GM18873 (cell line): ENCODE measurements around the gene ZBTB17.
"Not testable (repeated sequence)": the region's sequence is repeated elsewhere in the genome, so short reads cannot be mapped to it uniquely, and the experiment has no call there.

Experiments used
- ATAC-seq: cut with Tn5 transposase; IDR thresholded peaks from one replicate; pipeline ENCODE4 v1.9.1; 2021; ENCODE audit warnings: mild to moderate bottlenecking, moderate library complexity, moderate number of reproducible peaks; ENCODE audit not compliant: unreplicated experiment, low FRiP score

Gene ZBTB17

DNA sequence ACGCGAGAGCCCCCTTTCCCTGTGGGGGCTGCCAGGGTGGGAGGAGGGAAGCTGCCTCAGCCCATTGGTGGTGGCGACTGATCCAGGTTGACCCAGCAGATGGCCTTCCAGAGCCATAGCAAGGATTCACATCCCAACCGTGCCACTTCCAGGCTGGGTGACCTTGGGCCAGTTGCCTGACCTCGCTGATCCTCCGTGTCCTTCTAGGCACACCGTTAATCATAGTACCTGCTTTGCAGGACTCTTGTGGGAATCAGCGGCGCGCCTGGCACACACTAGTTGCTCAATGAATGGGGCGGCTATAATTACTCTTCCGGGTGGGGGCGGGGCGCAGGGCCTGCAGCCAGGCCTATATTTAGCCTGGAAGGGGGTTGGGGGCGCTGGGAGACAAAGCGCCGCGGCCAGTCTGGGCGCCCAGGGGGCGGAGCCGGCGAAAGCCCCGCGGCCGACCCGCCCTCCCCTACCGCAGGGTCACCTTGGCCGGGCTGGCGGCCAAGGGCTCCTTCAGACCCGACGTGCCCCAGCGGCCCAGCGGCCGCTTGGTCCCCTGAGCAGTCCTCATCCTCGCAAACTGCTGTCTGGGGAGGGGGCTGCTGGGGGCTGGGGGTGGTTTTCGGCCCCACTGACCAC lies 36.8 kb upstream of the ZBTB17 start:
- no peak for ATAC-seq

GRCh38 chr1:16011936-16012589 lies 36.2 kb upstream of the ZBTB17 start:
- no peak for ATAC-seq

GRCh38 chr1:16010837-16011236 lies 34.9 kb upstream of the ZBTB17 start:
- ATAC-seq = no peak

GRCh38 chr1:16009678-16010077 lies 33.8 kb upstream of the ZBTB17 start:
- ATAC-seq = no peak

DNA sequence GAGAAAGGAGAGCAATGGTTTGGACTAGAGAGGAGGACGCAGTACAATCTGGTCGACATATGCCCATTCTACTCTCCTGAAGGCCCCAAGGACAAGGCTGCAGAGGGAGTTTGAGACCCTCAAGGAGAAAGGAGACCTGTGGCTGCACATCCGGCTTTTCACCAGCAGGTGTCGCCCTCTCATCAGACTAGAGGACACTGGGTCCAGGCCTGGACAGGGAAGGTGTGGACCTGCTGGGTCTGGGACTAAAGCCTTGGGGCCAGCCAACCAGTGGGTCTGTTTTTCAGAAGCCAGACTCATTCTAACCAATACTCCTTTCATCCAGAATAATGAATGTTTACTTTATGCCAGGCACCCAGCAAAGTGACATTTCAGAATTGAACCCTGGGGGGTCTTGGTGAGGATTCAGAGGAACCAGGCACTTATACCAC lies 33.1 kb upstream of the ZBTB17 start:
- no peak for ATAC-seq

GRCh38 chr1:16007671-16008341 lies 31.9 kb upstream of the ZBTB17 start:
- ATAC-seq = no peak

DNA sequence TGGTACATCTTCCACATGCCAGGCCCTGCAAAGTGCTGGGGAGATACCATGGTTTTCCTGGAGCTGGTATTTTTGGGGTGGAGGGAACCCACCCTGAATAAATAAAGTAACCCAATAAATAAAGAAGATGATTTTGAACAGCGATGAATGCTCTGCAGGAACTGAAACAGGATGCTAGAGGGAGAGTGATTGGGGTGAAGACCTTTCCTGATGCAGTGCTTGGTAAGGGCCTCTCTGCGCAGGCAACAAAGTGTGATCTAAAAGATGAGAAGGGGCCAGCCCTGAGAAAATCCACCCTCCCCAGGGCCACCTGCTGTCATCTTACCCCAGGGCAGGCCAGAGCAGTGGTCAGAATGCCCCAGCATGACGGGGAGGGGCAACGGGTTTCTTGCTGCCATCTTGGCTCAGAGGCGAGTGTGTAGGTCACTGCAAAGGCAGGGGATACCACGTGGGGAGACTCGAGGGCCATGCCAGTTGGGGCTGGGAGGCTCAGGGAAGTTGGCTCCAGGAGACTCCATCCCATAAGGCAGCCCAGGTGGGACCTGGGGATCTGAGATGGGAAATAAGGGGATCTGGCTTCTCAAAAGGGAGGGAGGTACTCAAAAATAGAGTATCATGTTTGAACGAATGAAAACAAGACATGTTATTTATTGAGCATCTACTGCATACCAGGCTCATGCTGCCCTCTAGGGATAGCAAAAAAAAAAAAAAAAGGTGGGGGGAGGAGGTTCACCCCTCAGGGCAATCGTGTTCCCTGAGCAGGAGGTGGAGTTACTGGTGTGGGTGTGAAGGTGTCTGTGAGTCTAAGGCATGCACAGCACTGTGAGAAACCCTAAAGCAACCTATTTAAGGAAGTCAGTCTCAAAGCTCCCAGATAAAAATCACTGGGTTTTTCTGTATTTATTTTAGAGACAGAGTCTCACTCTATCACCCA lies 30.9 kb upstream of the ZBTB17 start:
- ATAC-seq = no peak

DNA sequence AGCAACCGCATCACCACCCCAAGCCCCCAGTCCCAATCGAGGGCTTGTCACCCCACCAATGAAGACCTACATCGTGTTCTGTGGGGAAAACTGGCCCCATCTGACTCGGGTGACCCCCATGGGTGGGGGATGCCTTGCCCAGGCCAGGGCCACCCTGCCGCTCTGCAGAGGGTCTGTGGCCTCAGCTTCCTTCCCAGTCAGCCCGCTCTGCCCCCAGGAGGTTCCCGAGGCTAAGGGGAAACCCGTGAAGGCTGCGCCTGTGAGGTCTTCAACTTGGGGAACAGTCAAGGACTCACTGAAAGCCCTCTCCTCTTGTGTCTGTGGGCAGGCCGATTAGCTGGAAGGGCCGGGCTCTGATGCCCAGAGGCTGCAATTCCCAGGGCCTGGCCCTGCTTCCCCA lies 30.1 kb upstream of the ZBTB17 start:
- no peak for ATAC-seq

DNA sequence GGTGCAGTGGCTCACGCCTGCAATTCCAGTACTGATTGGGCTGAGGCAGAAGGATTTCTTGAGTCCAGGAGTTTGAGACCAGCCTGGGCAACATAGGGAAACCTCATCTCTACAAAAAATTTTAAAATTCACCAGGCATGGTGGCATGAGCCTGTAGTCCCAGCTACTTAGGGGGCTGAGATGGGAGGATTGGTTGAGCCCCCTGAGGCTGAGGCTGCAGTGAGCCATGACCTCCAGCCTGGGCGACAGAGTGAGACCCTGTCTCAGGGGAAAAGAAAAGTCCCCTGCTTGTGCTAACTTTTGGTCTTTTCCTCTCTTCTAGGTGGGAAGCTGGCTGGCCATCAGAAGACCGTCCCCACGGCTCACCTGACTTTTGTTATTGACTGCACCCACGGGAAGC lies 29.7 kb upstream of the ZBTB17 start:
- ATAC-seq = no peak

DNA sequence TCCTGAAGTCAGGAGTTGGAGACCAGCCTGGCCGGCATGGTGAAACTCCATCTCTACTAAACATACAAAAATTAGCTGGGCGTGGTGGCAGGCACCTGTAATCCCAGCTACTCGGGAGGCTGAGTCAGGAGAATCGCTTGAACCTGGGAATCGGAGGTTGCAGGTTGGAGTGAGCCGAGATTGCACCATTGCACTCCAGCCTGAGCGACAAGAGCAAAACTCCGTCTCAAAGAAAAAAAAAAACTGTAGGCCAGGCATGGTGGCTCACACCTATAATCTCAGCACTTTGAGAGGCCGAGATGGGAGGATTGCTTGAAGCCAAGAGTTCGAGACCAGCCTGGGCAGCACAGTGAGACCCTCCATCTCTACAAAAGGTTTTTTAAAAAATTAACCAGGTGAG lies 25.4 kb upstream of the ZBTB17 start:
- not testable (repeated sequence) for ATAC-seq

- no peak for ATAC-seq
These were observed 23.0 kb upstream of the ZBTB17 start for GRCh38 chr1:15998929-15999328.

GRCh38 chr1:15997637-15998280 lies 21.9 kb upstream of the ZBTB17 start:
- ATAC-seq = no peak

DNA sequence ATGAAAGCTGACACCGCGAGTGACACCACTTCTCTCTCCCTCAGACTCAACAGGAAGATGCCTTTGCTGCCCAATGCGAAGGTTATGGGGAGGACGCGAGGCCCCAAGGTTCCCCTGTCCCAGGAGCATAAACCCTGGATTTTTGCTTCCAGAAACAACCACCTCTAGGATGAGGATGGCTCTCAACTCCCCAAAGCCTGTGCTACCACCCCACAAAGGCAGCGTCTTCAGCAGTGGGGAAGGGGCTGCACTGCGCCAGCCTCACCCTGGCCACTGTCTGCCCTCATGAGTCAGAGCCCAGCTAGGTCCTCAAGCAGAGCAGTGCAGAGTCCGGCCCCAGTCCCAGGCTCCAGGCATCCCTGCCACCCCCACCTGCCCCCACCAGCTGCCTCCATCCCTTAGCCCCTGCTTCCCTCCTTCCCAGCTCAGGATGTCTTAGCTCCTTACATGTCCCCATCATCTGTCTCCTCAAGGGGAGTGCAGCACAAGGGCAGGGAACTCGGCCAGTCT lies 21.2 kb upstream of the ZBTB17 start:
- no peak for ATAC-seq

- no peak for ATAC-seq
These were observed 18.9 kb upstream of the ZBTB17 start for GRCh38 chr1:15994590-15995351.

DNA sequence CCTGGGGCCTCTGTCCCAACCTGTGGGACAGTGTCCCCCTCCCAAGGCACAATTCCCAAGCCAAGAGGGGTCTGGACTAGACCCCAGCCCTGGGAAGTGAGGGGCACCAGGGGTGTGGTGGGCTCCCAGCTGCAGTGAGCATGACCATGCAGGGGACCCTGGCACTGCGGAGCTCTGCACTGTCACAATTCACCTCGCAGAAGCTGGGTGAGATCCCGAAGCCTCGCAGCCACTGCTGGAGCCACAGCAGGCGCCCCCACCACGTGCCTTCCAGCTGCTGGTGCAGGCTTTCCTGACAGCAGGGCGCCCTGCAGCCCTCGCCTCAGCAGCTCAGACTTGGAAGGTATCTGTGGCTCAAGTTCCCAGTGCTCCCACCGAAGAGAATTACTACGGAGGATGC lies 18.2 kb upstream of the ZBTB17 start:
- no peak for ATAC-seq

GRCh38 chr1:15993666-15994065 lies 17.8 kb upstream of the ZBTB17 start:
- ATAC-seq = no peak

DNA sequence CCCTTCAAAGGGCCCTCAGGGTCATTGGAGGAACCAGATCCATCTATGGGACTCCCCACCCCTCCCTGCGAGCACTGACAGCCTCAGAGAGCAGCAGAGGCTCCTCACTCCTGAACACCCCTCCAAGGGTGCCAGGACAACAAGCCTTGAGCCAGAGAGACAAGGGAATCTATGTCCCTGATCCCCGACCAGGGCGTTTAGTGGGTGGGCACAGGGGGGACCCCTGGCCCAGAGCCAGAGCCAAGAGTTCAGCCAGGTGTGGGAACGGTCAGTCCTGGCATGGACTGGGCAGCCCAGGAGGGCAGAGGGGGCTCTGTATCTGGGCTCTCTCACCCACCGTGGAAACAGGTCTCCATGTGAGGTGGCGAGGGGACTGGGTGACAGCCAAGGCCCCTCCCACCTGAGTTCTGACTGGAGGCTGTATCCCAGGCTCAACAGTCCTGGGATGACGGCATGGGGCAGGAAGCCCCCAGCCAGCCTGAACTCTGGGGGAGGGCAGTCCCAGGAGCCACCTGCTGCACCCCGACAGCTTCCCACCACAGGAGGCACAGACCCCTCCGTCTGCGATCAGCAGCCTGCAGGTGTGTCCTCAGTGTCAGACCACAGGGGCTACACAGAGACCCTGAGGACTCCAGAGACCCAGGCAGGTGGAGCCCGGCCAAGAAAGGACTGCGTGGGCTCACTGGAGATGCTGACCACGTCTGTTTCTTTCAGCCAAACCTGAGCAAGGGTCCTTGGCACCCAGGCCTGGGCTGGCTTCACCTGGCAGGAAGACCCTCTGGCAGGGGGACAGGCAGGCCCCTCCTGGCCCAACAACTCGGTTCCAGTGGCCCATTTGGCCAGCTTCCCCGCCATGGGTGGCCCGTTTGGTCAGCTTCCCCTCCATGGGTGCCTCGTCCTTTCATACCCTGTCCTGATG lies 16.9 kb upstream of the ZBTB17 start:
- no peak for ATAC-seq

GRCh38 chr1:15992187-15992553 lies 16.3 kb upstream of the ZBTB17 start:
- ATAC-seq = no peak
